HCEC 1CT (cell line): ENCODE measurements around the gene PROM2.
A peak's percentile ranks its signal among the peaks of the same experiment; 100 is the strongest.

ENCODE experiments used
- DNase-seq: peaks from one replicate; pipeline ENCODE4 v3.0.0-alpha.2; 2017

PROM2 gene

DNA sequence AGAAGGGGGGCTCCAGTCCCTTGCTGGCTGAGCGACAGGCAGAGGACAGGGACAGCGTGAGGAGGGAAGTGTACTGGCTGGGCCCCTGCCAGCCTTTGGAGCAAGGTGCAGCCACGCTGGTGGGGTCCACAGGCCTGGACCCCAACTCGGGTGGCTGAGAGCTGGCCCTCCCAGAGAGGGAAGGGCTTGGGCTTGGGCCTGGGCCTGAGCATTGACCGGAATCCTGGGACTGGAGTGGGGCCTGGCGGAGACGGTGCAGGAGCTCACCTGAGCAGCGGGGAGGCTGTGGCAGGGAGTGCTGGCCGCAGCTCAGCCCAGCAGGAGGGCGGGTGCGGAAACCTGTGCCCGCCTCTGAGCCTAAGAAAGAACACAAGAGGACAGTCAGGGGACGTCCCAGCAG, 50.8 kb downstream of the PROM2 start:
- no peak for DNase-seq

DNA sequence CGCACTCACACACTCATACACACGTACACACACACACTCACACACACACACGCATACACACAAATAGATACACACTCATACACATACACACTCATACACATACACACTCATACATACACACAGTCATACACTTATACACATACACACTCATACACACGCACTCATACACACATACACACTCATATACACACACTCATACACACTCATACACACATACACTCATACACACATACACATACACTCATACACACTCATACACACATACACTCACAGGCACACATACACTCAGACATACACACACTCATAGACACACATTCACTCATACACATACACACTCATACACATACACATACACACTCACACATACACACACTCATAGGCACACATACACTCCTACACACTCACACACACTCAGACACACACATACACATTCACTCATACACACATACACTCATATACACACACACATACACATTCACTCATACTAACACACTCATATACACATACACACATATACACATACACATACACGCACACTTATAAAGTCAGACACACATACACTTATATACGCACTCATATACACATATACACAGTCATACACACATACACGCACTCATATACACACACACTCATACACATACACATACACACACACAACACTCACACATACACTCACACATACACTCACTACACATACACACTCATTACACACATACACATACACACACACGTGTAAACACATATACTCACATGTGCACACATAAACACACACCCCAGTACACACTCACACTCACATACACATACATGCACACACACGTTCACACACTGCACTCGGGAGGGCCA, 51.6 kb downstream of the PROM2 start:
- DNase-seq: no peak

DNA sequence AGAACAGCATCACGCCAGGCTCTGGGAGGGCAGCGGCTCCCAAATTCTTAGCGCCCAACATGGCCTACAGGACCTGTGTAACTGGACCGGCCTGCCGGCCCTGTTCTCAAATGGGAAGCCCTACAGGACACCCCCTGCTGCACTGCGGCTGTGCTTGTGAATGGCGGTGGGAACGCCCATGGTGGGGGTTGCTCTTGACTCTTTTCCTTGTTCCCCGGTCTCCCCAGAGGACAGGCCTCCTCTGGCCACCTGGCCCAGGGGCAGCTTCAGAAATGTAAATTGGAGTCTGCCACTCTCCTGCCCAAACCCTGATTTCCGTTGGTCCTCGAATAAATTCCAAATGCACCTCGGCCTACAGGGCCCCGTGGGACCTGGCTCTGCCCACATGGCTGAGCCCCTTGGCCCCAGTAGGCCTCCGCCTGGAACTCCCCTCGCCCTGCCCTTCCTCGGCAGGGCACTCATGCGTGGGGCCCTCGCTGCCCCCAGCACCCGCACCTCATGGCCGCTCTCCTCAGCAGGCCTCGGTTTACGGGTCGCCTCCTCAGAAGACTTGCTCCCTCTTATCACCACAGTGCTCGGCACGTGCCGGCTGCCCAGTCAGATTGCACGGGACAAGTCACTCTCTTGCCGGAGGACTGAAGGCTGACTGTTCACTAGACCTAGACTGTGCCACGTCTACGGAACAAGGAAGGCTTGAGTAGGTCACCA, 52.3 kb downstream of the PROM2 start:
- DNase-seq: no peak

DNA sequence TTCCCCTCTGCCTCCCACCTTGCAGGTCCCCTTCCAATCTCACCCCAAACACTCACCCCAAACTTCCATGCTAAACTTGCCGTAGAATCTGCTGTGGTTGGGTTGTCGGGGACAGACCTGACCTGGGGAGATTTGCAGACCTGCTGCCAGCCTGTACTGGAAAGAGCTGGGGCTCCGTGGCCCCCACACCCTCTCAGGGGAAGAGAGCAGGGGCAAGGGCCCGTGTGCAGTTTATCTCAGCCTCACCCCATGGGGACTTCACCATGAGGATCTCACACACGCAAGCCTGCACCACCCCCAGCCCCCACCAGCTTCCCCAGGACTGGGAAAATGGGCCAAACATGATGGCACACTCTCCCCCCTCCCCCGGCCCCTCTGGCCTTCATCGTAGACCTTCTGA, 53.6 kb downstream of the PROM2 start:
- no peak for DNase-seq

DNA sequence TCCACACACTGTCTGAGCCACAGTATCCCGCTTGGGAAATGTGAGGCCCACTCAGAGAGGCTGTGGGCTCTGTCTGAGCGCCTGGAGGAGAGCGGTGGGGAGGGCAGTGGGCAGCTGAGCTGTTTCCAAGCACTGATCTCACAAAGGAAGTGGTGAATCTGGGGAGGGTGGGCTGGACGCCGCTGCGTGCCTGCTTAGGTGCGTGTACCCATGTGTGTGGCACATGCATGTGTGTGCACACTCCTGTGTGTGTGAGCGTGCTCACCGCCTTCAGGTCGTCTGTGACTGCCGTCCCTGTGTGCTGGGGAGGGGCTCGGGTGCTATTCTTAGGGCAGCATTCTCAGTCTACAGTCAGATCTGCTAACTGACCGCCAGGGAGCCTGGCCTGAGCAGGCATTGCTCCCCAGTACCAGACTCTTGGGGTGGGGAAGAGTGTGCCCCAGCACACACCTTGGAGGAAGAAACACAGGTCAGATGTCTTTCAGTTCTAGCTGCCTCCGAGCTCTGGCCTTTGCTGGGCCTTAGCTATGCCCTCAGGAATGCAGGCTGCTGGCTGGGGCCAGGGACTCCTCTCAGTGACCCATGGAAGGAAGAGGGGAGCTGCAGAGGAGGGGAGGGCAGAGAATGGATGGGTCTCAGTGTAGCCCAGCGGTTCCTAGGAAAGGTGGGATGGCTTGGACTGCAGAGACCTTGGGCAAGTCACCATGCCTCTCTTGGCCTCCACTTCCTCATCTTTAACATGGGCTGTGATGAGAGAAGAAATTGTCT, 54.3 kb downstream of the PROM2 start:
- no peak for DNase-seq

DNA sequence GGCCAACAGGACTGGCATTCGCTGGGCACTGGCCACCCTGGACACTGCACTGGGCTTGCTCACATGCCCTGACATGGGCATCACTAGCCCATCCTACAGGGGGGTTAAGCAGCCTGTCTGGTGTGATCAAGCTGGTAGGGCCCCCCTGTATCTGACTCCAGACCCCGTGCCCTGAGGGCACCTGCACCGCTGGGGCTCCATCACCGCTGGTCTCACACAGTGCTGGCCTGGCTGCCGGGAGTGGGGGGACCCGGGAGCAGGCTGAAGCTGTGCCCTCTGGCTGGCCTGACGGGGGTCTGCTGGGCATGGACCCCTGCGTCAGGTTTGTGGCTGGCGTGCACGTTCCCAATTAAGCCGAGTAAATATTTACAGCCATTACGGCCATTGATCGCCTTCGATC, 55.2 kb downstream of the PROM2 start:
- DNase-seq: no peak

DNA sequence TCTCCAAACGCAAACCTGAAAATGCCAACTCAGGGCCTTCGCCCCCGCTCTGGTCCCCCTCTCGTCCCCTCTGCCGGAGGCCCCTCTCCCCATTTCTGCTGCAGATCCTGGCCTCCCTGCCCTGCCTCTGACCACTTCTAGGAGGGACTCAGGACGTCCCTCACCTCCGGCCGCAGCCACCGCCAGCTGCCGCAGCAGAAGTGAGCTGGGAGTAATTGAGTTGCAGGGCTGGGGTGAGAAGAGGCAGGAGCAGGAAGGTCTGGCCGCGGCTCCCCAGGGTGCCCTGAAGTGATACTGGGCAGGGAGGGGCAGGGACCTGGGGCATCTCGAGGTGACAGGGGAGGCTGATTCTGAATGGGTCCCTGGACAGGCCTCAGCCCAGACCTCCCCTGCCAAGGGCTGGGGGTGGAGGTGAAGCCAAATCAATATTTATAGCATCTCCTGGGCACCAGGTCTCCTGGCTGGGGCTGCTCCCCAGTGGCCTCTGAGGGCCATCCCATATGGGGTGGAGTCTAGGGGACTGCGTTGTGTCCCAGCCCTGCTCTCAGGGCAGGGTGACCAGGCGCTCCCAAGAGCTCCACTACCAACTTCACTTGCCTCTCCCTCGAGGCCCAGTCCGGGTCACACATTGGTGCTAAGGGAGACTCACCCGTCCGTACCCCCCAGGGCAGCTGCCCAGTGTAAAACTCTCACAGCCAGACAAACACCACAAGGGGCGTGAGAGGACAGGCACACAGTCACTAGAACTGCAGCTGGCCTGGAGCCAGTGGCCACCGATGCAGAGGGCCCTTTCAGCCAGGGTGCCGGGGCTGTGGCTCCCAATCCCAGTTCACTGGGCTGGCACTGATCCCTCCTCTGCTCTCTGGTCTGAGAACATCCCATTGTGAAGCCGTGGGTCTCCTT, 55.9 kb downstream of the PROM2 start:
- DNase-seq: no peak

DNA sequence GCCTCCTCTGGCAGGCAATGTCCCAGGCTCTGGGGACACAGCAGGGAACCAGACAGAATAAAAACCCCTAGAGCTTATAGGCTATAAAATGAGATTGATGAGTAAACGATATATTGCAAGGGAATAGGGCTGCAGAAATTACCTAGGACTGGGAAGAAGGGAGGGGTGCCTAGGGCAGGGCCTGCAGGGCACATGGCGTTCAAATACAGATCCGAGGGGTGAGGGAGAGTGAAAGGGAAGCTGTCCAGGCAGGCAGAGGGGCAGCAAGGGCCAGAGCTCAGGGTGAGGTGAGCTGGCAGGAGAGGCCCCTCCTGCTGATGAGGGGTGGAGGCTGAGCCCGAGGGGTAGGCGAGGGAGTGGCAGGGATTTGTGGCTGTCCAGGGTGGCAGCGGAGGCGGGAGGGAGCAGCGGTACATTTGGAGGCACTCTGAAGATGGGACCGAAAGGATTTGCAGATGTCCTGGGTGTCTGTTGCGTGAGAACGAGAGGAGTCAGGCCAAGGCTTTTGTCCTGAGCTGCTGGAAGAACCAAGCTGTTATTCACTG, 56.6 kb downstream of the PROM2 start:
- DNase-seq: no peak

DNA sequence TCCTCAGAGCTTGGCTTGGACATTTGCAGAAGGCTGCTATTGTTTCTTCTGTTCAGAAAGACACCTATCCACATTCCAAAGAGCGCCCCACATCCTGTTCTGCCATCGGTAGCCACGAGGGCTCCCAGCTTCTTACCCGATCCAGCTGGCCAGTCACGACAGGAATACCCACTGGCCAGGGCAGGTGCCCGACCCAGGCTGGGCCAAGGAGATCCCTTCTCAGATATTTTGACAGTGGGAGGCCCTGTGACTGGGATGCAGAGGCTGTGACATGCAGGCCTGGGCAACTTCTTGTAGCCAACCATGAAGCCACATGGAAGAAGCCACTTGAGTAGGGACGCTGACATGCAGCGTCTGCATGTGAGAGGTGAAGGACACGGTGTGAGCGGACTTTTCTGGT, 57.4 kb downstream of the PROM2 start:
- DNase-seq: no peak

DNA sequence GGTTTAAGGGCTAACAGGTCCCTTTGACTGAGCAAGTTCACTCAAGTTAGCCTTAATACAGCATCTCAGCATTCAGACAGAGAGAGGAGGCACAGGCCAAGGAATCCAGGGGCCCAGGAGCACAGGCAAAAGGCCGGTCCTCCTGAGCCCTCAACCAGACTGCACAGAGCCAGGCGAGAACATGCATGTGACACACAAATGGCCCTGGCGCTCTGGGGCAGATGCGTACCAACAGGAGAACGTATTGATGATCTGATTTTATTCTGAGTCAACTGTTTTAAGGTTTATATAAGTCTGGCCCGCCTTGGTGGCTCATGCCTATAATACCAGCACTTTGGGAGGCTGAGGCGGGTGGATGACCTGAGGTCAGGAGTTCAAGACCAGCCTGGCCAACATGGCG, 57.8 kb downstream of the PROM2 start:
- no peak for DNase-seq

DNA sequence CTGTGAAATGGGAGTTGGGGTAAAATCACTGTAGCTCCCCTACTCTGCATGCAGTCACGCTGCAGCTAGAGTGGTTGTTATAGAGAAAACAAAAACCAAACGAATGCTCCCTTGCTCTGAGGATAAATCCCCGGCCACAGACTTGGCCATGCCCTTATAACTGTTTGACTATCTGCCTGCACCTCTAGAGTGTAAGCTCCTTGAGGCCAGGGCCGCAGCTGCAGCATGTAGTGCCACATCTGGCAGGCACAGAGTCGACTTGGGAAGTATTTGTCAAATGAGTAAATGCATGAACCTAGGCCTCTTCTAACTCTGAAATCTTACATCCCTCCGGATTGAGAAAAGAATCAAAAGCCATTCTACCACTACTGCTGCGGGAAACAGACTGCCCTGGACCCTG, 58.8 kb downstream of the PROM2 start:
- DNase-seq: no peak

DNA sequence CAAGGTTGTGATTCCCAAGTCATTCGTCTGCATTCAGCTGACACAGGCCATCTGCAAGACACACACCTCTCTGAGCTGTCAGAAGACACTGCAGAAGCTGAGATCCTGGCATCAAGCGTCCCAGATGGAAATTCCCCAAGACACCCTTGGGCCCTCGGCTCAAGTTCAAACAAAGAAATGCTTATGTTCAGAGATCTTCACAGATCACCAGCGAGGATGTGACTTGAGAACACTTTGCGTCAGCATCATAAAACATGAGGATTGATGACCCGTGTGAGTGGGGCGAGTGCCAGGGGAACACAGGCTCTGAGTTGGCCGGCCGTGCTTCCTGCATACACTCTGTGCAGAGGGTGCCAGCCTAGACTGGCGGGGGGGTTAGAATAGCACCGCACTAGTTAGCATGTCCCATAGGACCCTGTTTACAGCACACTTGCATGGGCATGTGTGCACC, 59.7 kb downstream of the PROM2 start:
- peak; percentile 84 for DNase-seq

DNA sequence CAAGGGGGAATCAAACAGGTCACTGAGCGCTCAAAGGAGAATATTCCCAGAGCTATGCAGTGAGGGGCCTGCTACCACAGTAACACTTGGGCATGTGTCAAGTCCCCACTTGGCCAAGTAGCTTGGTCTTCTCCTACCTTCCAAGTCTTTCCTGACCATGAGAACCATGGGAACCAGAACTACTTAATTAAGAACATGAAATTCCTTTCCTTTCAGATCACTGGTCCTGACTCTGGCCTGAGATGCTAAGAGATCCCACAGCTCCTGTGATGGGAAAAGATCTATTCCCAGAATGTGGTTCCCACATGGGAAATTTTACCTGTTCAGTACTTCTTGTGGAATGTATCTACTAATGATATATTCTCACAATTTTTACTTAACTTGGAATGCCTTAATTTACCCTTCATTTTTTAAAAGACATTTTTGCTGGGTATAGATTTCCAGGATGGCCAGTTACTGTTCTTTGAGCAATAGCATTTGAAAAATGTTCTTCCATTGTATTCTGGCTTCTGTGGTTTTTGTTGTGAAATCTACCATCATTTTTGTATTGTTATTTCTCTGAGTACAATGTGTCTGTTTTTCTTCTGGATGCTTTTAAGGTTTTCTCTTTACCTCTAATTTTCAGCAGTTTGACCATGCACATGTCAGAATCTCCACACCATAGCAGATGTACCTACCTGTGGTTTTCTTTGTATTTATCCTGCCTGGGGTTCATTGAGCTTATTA, 60.8 kb downstream of the PROM2 start:
- no peak for DNase-seq

DNA sequence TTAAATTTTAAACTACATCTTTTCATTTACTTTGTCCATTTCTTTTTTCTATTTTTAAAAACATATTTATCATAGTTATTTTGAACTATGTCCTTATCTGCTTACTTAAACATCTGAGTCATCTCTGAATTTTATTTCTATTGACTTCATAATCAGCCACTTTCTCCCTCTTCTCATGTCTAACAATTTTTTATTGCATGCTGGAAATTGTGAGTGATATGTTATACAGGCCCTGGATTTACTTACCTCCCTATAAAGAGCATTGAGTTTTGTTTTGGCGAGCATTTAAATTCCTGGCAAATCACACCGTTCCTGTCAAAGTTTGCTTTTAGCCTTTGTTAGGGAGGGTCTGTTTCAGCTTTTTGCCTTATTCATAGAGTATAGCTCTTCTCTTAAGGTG, 62.2 kb downstream of the PROM2 start:
- DNase-seq: no peak

DNA sequence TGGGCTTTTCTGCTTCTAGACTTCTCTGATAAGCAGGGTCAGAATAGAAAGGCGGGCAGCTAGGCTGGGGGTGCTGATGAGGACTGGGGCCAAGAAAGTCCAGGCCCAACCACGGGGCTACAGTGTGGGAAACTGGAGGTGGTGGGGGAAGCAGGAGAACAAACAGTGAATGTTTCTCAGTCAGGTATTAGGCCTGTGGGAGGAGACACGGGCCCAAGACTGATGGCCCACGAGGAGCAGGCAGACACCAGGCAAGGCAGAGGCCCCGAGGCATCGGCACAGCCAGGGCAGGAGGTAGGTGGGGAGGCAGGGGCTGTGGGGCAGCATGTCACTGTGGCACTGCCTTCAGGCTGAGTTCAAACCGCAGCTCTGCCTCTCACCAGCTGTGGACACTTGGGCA, 63.6 kb downstream of the PROM2 start:
- no peak for DNase-seq
